Nephron progenitor cell (in vitro differentiated cells): Measurements from ENCODE around the gene CH25H.
"Not testable (repeated sequence)": the region's sequence is repeated elsewhere in the genome, so short reads cannot be mapped to it uniquely, and the experiment has no call there.

Experiments used
- DNase-seq: peaks from one replicate; pipeline ENCODE4 v3.0.0; 2021
- H3K27ac Mint-ChIP-seq: 2 replicates; pipeline ENCODE4 v1.8.0; 2021; ENCODE audit warnings: mild to moderate bottlenecking, moderate library complexity, mixed read lengths
- H3K27me3 Mint-ChIP-seq: 2 replicates; pipeline ENCODE4 v1.8.0; 2021; ENCODE audit warnings: mild to moderate bottlenecking, low read depth, mixed read lengths; ENCODE audit not compliant: poor library complexity
- H3K36me3 Mint-ChIP-seq: 2 replicates; pipeline ENCODE4 v1.8.0; 2021; ENCODE audit warnings: low read depth, mixed read lengths
- H3K4me1 Mint-ChIP-seq: 2 replicates; pipeline ENCODE4 v1.8.0; 2021; ENCODE audit warnings: mixed read lengths
- H3K4me3 Mint-ChIP-seq: 2 replicates; pipeline ENCODE4 v1.8.0; 2021; ENCODE audit warnings: mild to moderate bottlenecking, moderate library complexity, mixed read lengths
- H3K9me3 Mint-ChIP-seq: 2 replicates; pipeline ENCODE4 v1.8.0; 2021; ENCODE audit warnings: mild to moderate bottlenecking, moderate library complexity, mixed read lengths
- TF ChIP-seq, protein P1 (sequence below): fragments of 200-600 bp; sonication (generic); IDR thresholded peaks from 2 replicates; pipeline ENCODE4 v1.5.0; 2021; ENCODE audit warnings: antibody characterized with exemption

Gene CH25H

DNA sequence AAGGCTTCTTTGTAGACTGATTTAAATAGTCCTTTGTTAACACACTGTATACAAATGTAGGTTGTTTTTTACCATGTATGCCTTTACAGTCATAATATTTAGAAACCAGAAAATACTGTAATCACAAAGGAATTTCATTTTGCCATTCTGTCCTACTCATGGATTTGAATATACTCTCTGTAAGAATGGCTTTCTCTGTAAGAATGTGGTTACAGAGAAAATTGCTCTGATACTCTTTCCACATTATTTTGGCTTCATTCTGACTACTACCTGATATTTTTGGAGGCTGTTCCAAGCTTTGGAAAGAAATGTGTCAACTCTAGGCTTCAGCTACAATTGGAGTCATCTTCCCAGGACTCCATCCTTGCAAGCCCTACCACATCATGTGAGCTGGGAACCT lies 23.5 kb downstream of the CH25H start:
- H3K4me3 Mint-ChIP-seq, result no peak overlapping the region
- peaks cover 4% of the 10 kb centered on the region for H3K4me1 Mint-ChIP-seq
- H3K36me3 Mint-ChIP-seq, result no peaks in the 10 kb centered on the region
- H3K27me3 Mint-ChIP-seq, result peaks cover 4% of the 10 kb centered on the region
- H3K27ac Mint-ChIP-seq, result no peak overlapping the region
- TF ChIP-seq, protein P1, sequence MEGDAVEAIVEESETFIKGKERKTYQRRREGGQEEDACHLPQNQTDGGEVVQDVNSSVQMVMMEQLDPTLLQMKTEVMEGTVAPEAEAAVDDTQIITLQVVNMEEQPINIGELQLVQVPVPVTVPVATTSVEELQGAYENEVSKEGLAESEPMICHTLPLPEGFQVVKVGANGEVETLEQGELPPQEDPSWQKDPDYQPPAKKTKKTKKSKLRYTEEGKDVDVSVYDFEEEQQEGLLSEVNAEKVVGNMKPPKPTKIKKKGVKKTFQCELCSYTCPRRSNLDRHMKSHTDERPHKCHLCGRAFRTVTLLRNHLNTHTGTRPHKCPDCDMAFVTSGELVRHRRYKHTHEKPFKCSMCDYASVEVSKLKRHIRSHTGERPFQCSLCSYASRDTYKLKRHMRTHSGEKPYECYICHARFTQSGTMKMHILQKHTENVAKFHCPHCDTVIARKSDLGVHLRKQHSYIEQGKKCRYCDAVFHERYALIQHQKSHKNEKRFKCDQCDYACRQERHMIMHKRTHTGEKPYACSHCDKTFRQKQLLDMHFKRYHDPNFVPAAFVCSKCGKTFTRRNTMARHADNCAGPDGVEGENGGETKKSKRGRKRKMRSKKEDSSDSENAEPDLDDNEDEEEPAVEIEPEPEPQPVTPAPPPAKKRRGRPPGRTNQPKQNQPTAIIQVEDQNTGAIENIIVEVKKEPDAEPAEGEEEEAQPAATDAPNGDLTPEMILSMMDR, result no peak
- no peaks in the 10 kb centered on the region for H3K9me3 Mint-ChIP-seq
- no peak for DNase-seq

DNA sequence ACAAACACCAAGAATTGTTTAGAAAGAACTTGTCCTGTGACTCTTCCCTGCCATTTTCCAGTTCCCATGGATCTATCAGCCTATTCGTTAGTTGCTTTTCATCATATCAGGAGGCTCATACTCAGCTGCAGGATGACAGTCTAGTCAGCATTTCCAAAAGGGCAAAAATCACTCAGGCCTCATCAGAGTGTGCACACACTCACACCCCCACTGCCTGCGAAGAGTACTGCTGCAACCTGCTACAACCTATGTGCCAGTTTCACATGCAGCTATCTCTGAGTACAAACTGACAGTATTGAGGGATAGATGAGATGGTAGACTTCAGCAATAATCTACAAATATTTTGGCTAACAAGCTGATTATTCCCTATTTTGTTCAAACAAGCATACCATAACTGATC lies 24.2 kb downstream of the CH25H start:
- H3K27me3 Mint-ChIP-seq, result peaks cover 4% of the 10 kb centered on the region
- H3K4me3 Mint-ChIP-seq, result no peak overlapping the region
- peaks cover 4% of the 10 kb centered on the region for H3K4me1 Mint-ChIP-seq
- no peak overlapping the region for H3K27ac Mint-ChIP-seq
- TF ChIP-seq, protein P1, result no peak
- H3K9me3 Mint-ChIP-seq, result no peaks in the 10 kb centered on the region
- H3K36me3 Mint-ChIP-seq, result no peaks in the 10 kb centered on the region
- no peak for DNase-seq

DNA sequence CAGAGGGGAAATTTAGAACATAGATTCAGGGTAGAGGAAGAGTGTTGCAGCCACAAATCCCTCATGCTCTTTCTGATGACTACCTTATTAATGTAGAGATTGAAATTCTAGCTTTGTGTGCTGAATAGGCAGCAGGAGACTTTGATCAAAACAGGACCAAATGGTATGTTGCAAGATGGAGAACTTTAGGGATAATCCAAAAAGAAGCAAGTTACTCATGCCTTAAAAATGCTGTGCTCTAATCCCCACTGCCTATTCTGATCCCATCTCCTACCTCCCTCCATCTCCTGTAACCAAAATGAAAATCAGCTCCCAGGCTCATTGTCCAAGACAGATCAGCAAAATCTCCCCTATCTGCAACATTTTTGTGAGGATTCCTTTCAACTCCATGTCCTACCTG lies 31.3 kb downstream of the CH25H start:
- TF ChIP-seq, protein P1, result no peak

DNA sequence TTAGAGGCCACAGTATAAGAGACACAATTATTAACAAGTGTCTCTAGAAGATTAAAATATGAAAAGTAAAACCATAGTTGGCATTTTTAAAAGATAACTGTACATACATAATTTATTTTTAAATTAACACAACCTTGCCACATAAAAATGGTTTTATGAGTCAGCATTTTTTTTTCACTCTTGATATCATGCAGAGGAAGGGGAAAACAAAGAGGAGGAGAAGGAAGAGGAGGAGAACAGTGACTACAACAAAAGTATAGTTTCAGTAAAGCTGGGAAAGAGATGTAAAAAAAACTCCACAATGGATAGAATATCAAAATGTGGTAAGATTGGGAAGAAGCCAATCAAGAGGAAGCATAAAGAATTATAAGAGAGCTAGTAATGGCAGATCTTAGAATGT lies 34.0 kb downstream of the CH25H start:
- DNase-seq, result no peak
- TF ChIP-seq, protein P1, result no peak
- no peaks in the 10 kb centered on the region for H3K9me3 Mint-ChIP-seq
- H3K4me3 Mint-ChIP-seq, result no peak overlapping the region
- no peaks in the 10 kb centered on the region for H3K36me3 Mint-ChIP-seq
- no peak overlapping the region for H3K27ac Mint-ChIP-seq
- no peaks in the 10 kb centered on the region for H3K4me1 Mint-ChIP-seq
- no peaks in the 10 kb centered on the region for H3K27me3 Mint-ChIP-seq

More for the DNA sequence above, 31.3 kb downstream of the CH25H start:
- Mint-ChIP-seq H3K9me3 (no peaks in the 10 kb centered on the region), H3K27ac (no peak overlapping the region), H3K27me3 (no peaks in the 10 kb centered on the region), H3K4me3 (no peak overlapping the region), H3K4me1 (no peaks in the 10 kb centered on the region), H3K36me3 (no peaks in the 10 kb centered on the region)
- no peak for DNase-seq

DNA sequence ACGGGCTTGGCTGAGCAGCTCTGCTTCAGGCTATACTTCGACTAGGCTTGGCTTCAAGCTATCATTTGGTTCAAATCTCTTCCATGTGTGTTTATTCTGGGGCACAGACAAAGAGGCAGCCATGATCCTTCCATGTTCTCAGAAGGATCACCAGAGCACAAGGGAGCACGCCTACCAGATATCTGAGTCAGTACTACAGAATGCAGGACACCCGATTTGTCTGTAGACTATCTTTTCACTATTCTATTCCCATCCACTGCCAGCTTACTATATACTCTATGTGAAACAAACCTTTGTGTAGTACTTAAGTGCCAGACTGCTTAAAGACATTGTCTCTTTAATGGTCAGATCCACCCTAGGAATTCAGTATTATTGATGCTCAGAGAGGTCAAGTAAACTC lies 35.1 kb downstream of the CH25H start:
- no peak overlapping the region for H3K27ac Mint-ChIP-seq
- H3K4me1 Mint-ChIP-seq, result no peaks in the 10 kb centered on the region
- H3K27me3 Mint-ChIP-seq, result no peaks in the 10 kb centered on the region
- TF ChIP-seq, protein P1, result no peak
- H3K9me3 Mint-ChIP-seq, result no peaks in the 10 kb centered on the region
- H3K36me3 Mint-ChIP-seq, result no peaks in the 10 kb centered on the region
- H3K4me3 Mint-ChIP-seq, result no peak overlapping the region
- no peak for DNase-seq

DNA sequence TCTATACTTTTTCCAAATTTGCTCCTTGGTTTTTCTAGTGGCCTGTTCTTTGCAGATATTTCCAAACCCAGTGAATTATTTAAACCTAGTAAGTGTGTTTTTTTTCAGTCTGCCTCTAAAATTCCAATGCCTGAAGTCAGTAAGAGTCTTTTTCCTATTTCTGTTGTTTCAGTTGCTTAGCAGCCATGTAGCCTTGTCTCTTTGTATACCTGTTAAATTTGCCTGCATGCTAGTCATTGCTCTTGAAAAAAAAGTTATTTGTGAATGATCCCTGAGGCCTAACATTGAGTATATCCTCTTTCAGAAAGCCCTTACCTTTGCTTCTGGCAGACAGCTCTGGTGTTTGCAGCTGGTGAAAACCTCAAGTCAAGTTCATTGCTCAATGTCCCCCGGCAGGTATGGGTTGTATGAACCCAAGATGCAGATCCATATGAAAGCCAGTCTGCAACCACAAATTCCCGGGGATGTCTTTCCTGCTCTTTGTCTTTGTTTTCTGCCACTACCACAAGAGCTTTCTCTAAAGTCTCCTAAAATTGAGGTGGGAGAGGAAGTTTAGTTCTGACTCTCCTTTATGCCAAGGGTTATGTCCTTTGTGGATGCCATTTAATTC lies 35.7 kb downstream of the CH25H start:
- no peaks in the 10 kb centered on the region for H3K4me1 Mint-ChIP-seq
- H3K36me3 Mint-ChIP-seq, result no peaks in the 10 kb centered on the region
- H3K27ac Mint-ChIP-seq, result no peak overlapping the region
- H3K9me3 Mint-ChIP-seq, result no peaks in the 10 kb centered on the region
- DNase-seq, result no peak
- no peak overlapping the region for H3K4me3 Mint-ChIP-seq
- TF ChIP-seq, protein P1, result no peak
- no peaks in the 10 kb centered on the region for H3K27me3 Mint-ChIP-seq

DNA sequence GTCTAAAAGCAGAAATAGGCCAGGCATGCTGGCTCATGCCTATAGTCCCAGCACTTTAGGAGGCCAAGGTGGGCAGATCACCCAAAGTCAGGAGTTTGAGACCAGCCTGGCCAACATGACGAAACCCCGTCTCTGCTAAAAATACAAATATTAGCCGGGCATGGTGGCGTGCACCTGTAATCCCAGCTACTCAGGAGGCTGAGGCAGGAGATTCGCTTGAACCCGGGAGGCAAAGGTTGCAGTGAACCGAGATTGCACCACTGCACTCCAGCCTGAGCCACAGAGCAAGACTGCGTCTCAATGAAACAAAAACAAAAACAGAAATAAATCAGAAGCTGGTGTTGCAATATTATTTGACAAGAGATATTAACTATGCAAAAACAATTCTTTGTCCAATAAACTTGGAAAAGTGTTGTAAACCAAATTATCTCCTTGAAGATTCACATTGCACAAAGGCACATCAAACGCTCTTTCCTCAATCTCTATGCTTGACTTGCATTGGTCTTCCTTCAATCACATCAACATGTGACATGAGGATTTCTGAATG lies 38.7 kb downstream of the CH25H start:
- H3K27ac Mint-ChIP-seq, DNase-seq, H3K4me3 Mint-ChIP-seq, H3K4me1 Mint-ChIP-seq, H3K36me3 Mint-ChIP-seq, H3K9me3 Mint-ChIP-seq: not testable (repeated sequence)
- H3K27me3 Mint-ChIP-seq, result peaks cover 18% of the 10 kb centered on the region
